Lower leg skin (tissue), 3 donors: ENCODE data around the gene RNF125.

Experiments used
- POLR2A ChIP-seq, 2 donors: fragments of 450-650 bp; IDR thresholded peaks; one replicate each; pipeline ENCODE4 v1.6.1; 2016 to 2017; ENCODE audit warnings: antibody characterized with exemption in 2 of 2, mild to moderate bottlenecking in 1 of 2, moderate library complexity in 1 of 2
- TF ChIP-seq, protein P1 (sequence below), 3 donors: fragments of 450-650 bp; IDR thresholded peaks; one replicate each; pipeline ENCODE4 v1.5.1; 2016; ENCODE audit warnings: antibody characterized with exemption in 3 of 3, mild to moderate bottlenecking in 3 of 3, moderate library complexity in 2 of 3

DNA sequence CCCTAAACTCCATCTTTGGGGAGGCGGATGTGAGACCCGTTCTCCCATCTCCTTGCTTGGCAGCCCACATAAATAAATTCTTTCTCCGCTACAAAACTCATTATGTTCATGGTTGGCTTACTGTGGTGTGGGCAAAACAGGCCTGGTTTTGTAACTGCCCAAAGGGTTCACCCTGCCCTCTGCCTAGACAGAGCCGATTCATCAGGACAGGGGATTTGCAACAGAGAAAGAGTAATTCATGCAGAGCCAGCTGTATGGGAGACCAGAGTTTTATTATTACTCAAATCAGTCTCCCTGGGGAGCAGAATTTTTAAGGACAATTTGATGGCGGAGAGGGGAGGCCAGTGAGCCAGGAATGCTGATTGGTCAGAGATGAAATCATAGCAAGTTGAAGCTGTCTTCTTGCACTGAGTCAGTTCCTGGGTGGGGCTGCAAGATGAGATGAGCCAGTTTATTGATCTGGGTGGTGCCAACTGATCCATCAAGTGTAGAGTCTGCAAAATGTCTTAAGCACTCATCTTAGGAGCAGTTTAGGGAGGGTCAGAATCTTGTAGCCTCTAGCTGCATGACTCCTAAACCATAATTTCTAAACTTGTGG lies 8.4 kb upstream of the RNF125 start:
- TF ChIP-seq, protein P1, sequence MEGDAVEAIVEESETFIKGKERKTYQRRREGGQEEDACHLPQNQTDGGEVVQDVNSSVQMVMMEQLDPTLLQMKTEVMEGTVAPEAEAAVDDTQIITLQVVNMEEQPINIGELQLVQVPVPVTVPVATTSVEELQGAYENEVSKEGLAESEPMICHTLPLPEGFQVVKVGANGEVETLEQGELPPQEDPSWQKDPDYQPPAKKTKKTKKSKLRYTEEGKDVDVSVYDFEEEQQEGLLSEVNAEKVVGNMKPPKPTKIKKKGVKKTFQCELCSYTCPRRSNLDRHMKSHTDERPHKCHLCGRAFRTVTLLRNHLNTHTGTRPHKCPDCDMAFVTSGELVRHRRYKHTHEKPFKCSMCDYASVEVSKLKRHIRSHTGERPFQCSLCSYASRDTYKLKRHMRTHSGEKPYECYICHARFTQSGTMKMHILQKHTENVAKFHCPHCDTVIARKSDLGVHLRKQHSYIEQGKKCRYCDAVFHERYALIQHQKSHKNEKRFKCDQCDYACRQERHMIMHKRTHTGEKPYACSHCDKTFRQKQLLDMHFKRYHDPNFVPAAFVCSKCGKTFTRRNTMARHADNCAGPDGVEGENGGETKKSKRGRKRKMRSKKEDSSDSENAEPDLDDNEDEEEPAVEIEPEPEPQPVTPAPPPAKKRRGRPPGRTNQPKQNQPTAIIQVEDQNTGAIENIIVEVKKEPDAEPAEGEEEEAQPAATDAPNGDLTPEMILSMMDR (IDR thresholded peaks at IDR 0.05): no peak
- no peak for TF ChIP-seq POLR2A (IDR thresholded peaks at IDR 0.05)
